Neuronal stem cell (in vitro differentiated cells): ENCODE measurements around the gene SLC25A42.

ENCODE experiments used
- DNase-seq: peaks from one replicate; pipeline ENCODE4 v3.0.0-alpha.2; 2013; ENCODE audit warnings: low spot score
- H2AFZ ChIP-seq: one replicate; pipeline ENCODE4 v1.6.1; 2013; ENCODE audit warnings: mild to moderate bottlenecking, low read length, inconsistent platforms
- H2AK5ac ChIP-seq: 2 replicates; pipeline ENCODE4 v1.6.1; 2013; ENCODE audit warnings: low read depth, mild to moderate bottlenecking, inconsistent platforms, low read length, moderate library complexity, mixed read lengths
- H2BK120ac ChIP-seq: 2 replicates; pipeline ENCODE4 v1.6.1; 2013; ENCODE audit warnings: low read depth, mild to moderate bottlenecking, inconsistent platforms, low read length, moderate library complexity, mixed read lengths
- H2BK12ac ChIP-seq: one replicate; pipeline ENCODE4 v1.6.1; 2013; ENCODE audit warnings: low read length, inconsistent platforms
- H2BK15ac ChIP-seq: 2 replicates; pipeline ENCODE4 v1.6.1; 2013; ENCODE audit warnings: mild to moderate bottlenecking, low read length, inconsistent platforms, mixed read lengths
- H2BK5ac ChIP-seq: one replicate; pipeline ENCODE4 v1.6.1; 2013; ENCODE audit warnings: inconsistent platforms, mild to moderate bottlenecking, low read length, moderate library complexity
- H3K14ac ChIP-seq: one replicate; pipeline ENCODE4 v1.6.1; 2013; ENCODE audit warnings: low read length, inconsistent platforms
- H3K18ac ChIP-seq: 2 replicates; pipeline ENCODE4 v1.6.1; 2013; ENCODE audit warnings: low read length, inconsistent platforms
- H3K23ac ChIP-seq: 2 replicates; pipeline ENCODE4 v1.6.1; 2013; ENCODE audit warnings: low read depth, mild to moderate bottlenecking, mixed read lengths, low read length, inconsistent platforms; ENCODE audit not compliant: poor library complexity
- H3K27ac ChIP-seq: replicated peaks from 3 replicates; pipeline ENCODE4 v1.5.1; 2013; ENCODE audit warnings: low read length, inconsistent platforms
- H3K27me3 ChIP-seq, 3 experiments: 2 replicates each; pipeline ENCODE4 v1.6.1; 2013; ENCODE audit warnings: low read length in 3 of 3, mild to moderate bottlenecking in 2 of 3, inconsistent platforms in 1 of 3, low read depth in 1 of 3, mixed read lengths in 1 of 3, moderate library complexity in 1 of 3; ENCODE audit not compliant: control insufficient read depth in 3 of 3, insufficient read depth in 3 of 3
- H3K36me3 ChIP-seq, 2 donors: replicated peaks in 1 of 2; 2 replicates each; pipeline ENCODE4 v1.6.1; 2013; ENCODE audit warnings: low read length in 2 of 2; ENCODE audit not compliant: control insufficient read depth in 2 of 2, insufficient read depth in 2 of 2
- H3K4ac ChIP-seq: 2 replicates; pipeline ENCODE4 v1.6.1; 2013; ENCODE audit warnings: inconsistent platforms, mild to moderate bottlenecking, low read length, moderate library complexity
- H3K4me1 ChIP-seq, 2 donors: 1 replicate in 1 of 2; 2 replicates in 1 of 2; pipeline ENCODE4 v1.6.1; 2013; ENCODE audit warnings: low read length in 2 of 2, low read depth in 1 of 2; ENCODE audit not compliant: control insufficient read depth in 2 of 2, insufficient read depth in 1 of 2
- H3K4me2 ChIP-seq: one replicate; pipeline ENCODE4 v1.6.1; 2013; ENCODE audit warnings: mild to moderate bottlenecking, low read length, inconsistent platforms; ENCODE audit not compliant: insufficient read depth, poor library complexity, severe bottlenecking
- H3K4me3 ChIP-seq, 2 donors: 2 replicates each; pipeline ENCODE4 v1.5.1; 2013; ENCODE audit warnings: low read length in 2 of 2, mild to moderate bottlenecking in 2 of 2, inconsistent platforms in 1 of 2, moderate library complexity in 1 of 2
- H3K79me1 ChIP-seq: one replicate; pipeline ENCODE4 v1.6.1; 2013; ENCODE audit warnings: low read depth, mild to moderate bottlenecking, inconsistent platforms, low read length, moderate library complexity
- H3K9ac ChIP-seq: one replicate; pipeline ENCODE4 v1.6.1; 2013; ENCODE audit warnings: mild to moderate bottlenecking, low read depth, low read length, inconsistent platforms; ENCODE audit not compliant: poor library complexity
- H3K9me3 ChIP-seq, 2 donors: replicated peaks in 1 of 2; 2 replicates each; pipeline versions ENCODE3 to v1.6.1; 2013; ENCODE audit warnings: low read length in 2 of 2, mild to moderate bottlenecking in 2 of 2, inconsistent platforms in 1 of 2, low read depth in 1 of 2, mixed read lengths in 1 of 2, moderate library complexity in 1 of 2; ENCODE audit not compliant: control insufficient read depth in 2 of 2, insufficient read depth in 1 of 2
- H4K8ac ChIP-seq: one replicate; pipeline ENCODE4 v1.6.1; 2013; ENCODE audit warnings: low read depth, mild to moderate bottlenecking, inconsistent platforms, low read length, moderate library complexity
- H4K91ac ChIP-seq: one replicate; pipeline ENCODE4 v1.6.1; 2013; ENCODE audit warnings: low read length, low read depth, mild to moderate bottlenecking, inconsistent platforms; ENCODE audit not compliant: poor library complexity
- WGBS, 2 donors: extraction: QIAGEN DNeasy Blood & Tissue Kit; methylation state at CpG; one replicate each; pipeline ENCODE4 v1.1.7; 2013; ENCODE audit warnings: missing lambda C conversion rate in 2 of 2, mixed read lengths in 1 of 2; ENCODE audit not compliant: insufficient read length in 2 of 2, insufficient replicate concordance in 1 of 2; ENCODE audit errors: extremely low coverage in 2 of 2; 5-methylcytosine and 5-hydroxymethylcytosine counted together

SLC25A42 gene

GRCh38 chr19:19050731-19051130 is 13.1 kb upstream of the SLC25A42 start:
- Histone ChIP-seq H3K4me1 (no peaks in the 10 kb centered on the region), H4K8ac (no peak overlapping the region), H3K9me3 (no peaks in the 10 kb centered on the region), H3K27me3 (no peaks in the 10 kb centered on the region), H3K18ac (no peak overlapping the region), H2BK5ac (no peak overlapping the region), H2BK12ac (no peak overlapping the region), H3K9ac (no peak overlapping the region), H3K4me2 (no peak overlapping the region), H4K91ac (no peak overlapping the region), H3K36me3 (peaks cover 30 to 91% of the 10 kb centered on the region in 2 donors), H3K79me1 (peaks cover 3% of the 10 kb centered on the region), H3K4me3 (peak overlapping the region in 1 of 2 donors; percentile 32), H3K23ac (no peak overlapping the region), H2AK5ac (no peak overlapping the region), H3K4ac (no peak overlapping the region), H2BK120ac (no peak overlapping the region), H3K27ac (no peak overlapping the region), H3K14ac (no peak overlapping the region), H2BK15ac (no peak overlapping the region), H2AFZ (no peak overlapping the region)
- no peak for DNase-seq
- WGBS, 2 donors: no CpG with 5 or more reads among the region's 2 CpGs

- no peak overlapping the region for H3K27ac ChIP-seq
- H3K36me3 ChIP-seq: peaks cover 32 to 90% of the 10 kb centered on the region in 2 donors
- no peak overlapping the region for H3K14ac ChIP-seq
- H2BK5ac ChIP-seq: no peak overlapping the region
- no peaks in the 10 kb centered on the region for H3K4me1 ChIP-seq
- no peak overlapping the region for H3K4me3 ChIP-seq
- peaks cover 4% of the 10 kb centered on the region for H3K79me1 ChIP-seq
- H2BK120ac ChIP-seq: no peak overlapping the region
- no peak overlapping the region for H3K18ac ChIP-seq
- no peaks in the 10 kb centered on the region for H3K9me3 ChIP-seq
- DNase-seq: no peak
- H2AK5ac ChIP-seq: no peak overlapping the region
- H2BK12ac ChIP-seq: no peak overlapping the region
- no peak overlapping the region for H2AFZ ChIP-seq
- no peak overlapping the region for H3K4me2 ChIP-seq
- no peak overlapping the region for H2BK15ac ChIP-seq
- no peak overlapping the region for H4K8ac ChIP-seq
- H4K91ac ChIP-seq: no peak overlapping the region
- peak overlapping the region; percentile 8 for H3K23ac ChIP-seq
- no peak overlapping the region for H3K4ac ChIP-seq
- no peaks in the 10 kb centered on the region for H3K27me3 ChIP-seq
- peak overlapping the region; percentile 51 for H3K9ac ChIP-seq
- no CpG with 5 or more reads among the region's 20 CpGs for WGBS, 2 donors
Observed at GRCh38 chr19:19051478-19052213, 12.1 kb upstream of the SLC25A42 start.

DNA sequence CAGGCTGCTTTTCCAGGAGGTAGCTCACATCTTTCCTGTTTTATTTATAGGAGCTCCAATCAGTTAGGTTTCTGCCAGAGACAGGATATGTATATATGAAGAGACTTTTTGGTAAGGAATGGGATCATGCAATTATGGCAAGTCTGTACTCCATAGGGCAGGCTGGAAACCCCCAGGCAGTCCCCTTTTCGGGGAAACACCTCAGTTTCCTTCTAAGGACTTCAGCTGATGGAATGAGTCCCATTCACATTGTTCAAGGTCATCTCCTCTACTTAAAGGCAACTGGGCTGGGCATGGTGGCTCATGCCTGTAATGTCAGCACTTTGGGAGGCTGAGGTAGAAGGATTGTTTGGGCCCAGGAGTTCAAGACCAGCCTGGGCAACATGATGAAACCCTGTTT is 10.9 kb upstream of the SLC25A42 start:
- Histone ChIP-seq H3K4me3 (no peak overlapping the region), H4K8ac (no peak overlapping the region), H3K79me1 (peaks cover 4% of the 10 kb centered on the region), H2BK12ac (no peak overlapping the region), H3K14ac (no peak overlapping the region), H3K4me1 (no peaks in the 10 kb centered on the region), H3K27me3 (no peaks in the 10 kb centered on the region), H2BK5ac (no peak overlapping the region), H3K9ac (no peak overlapping the region), H2AFZ (no peak overlapping the region), H3K9me3 (no peaks in the 10 kb centered on the region), H3K4ac (no peak overlapping the region), H3K23ac (no peak overlapping the region), H3K36me3 (peaks cover 40 to 90% of the 10 kb centered on the region in 2 donors), H3K18ac (no peak overlapping the region), H2AK5ac (no peak overlapping the region), H3K4me2 (no peak overlapping the region), H3K27ac (no peak overlapping the region), H2BK120ac (no peak overlapping the region), H4K91ac (no peak overlapping the region), H2BK15ac (no peak overlapping the region)
- WGBS, 2 donors: no CpG with 5 or more reads among the region's 1 CpG
- DNase-seq: no peak

DNA sequence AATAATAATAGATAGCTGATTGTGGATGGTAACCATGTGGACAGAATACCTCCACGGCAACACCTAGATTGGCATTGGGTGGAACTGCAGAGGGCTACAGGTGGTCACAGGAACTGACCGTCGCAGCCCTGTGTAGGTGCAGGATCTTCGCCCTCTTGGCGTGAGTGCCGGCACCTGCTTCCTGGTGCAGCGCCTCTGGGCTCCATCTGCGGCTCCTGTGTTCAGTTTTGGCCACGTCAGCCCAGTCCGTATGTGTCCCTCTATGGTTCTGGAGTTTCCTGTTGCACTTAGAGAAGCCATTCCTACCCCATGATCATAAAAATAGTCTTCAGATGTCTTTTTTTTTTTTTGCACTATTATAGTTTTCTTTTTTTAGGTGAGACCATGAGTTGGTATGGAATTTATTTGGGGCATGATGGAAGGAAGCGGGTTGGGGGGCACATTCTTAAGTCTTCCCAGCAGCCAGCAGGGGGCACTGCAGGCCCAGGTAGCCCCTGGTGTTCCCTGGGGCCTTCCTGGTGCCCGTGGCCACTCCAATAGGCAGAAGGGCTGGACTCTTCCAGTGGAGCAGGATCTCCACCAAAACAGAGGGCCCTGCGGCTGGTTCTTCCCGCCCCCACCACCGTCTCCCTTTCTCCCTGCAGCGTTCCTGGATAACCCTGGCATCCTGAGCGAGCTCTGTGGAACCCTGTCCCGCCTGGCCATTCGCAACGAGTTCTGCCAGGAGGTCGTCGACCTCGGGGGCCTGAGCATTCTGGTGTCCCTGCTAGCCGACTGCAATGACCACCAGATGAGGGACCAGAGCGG is 10.1 kb upstream of the SLC25A42 start:
- Histone ChIP-seq H2BK15ac (no peak overlapping the region), H3K4me1 (no peaks in the 10 kb centered on the region), H3K27ac (no peak overlapping the region), H2BK120ac (no peak overlapping the region), H2BK12ac (no peak overlapping the region), H3K4ac (no peak overlapping the region), H4K8ac (no peak overlapping the region), H3K79me1 (peaks cover 4% of the 10 kb centered on the region), H4K91ac (no peak overlapping the region), H2AK5ac (no peak overlapping the region), H3K14ac (no peak overlapping the region), H3K4me2 (no peak overlapping the region), H3K9me3 (no peaks in the 10 kb centered on the region), H3K23ac (peak overlapping the region; percentile 5), H3K18ac (no peak overlapping the region), H3K27me3 (no peaks in the 10 kb centered on the region), H2BK5ac (no peak overlapping the region), H3K4me3 (no peak overlapping the region), H2AFZ (no peak overlapping the region), H3K9ac (no peak overlapping the region), H3K36me3 (peaks cover 43 to 95% of the 10 kb centered on the region in 2 donors)
- peak; percentile 59 for DNase-seq
- WGBS, 2 donors: no CpG with 5 or more reads among the region's 25 CpGs
